ENCODE data around the gene CHAD.

The CHAD gene

GRCh38 chr17:50471009-50471905 lies 2.6 kb upstream of the CHAD start:
- Histone ChIP-seq H3F3A (ENCODE audit: insufficient read depth) (no peaks in the 10 kb centered on the region), H4K20me1 (ENCODE audit: low read depth, low read length) (no peaks in the 10 kb centered on the region), H3K79me2 (ENCODE audit: insufficient read depth, low read length) (no peaks in the 10 kb centered on the region), H3K9me3 (ENCODE audit: insufficient read depth, low read length) (no peaks in the 10 kb centered on the region), H3K4me3 (ENCODE audit: insufficient read depth, low read length, poor library complexity, severe bottlenecking) (no peak overlapping the region), H2AFZ (ENCODE audit: low read depth, low read length, severe bottlenecking) (no peak overlapping the region), H3K27ac (ENCODE audit: low read depth, low read length) (no peak overlapping the region), H3K4me2 (ENCODE audit: low read depth, low read length, poor library complexity, severe bottlenecking) (no peak overlapping the region), H3K27me3 (ENCODE audit: low read length) (no peaks in the 10 kb centered on the region), H3K9ac (ENCODE audit: low read length) (no peak overlapping the region), H3K36me3 (ENCODE audit: low read length) (no peaks in the 10 kb centered on the region), H3K9me2 (replicated peaks; ENCODE audit: insufficient read depth, low read length) (no peaks in the 10 kb centered on the region)
- TF ChIP-seq EZH2phosphoT487 (conservative IDR thresholded peaks at IDR 0.05; ENCODE audit: low read length) = no peak
- TF ChIP-seq CTCF (IDR thresholded peaks at IDR 0.05; ENCODE audit: insufficient read depth, low read length, poor library complexity, severe bottlenecking) = no peak

GRCh38 chr17:50470426-50470825 lies 1.7 kb upstream of the CHAD start:
- Histone ChIP-seq H3K27me3 (ENCODE audit: low read length) (no peaks in the 10 kb centered on the region), H3K9me2 (replicated peaks; ENCODE audit: insufficient read depth, low read length) (no peaks in the 10 kb centered on the region), H3K36me3 (ENCODE audit: low read length) (no peaks in the 10 kb centered on the region), H3K4me2 (ENCODE audit: low read depth, low read length, poor library complexity, severe bottlenecking) (no peak overlapping the region), H3K9ac (ENCODE audit: low read length) (no peak overlapping the region), H4K20me1 (ENCODE audit: low read depth, low read length) (no peaks in the 10 kb centered on the region), H3K27ac (ENCODE audit: low read depth, low read length) (no peak overlapping the region), H3K4me3 (ENCODE audit: insufficient read depth, low read length, poor library complexity, severe bottlenecking) (no peak overlapping the region), H2AFZ (ENCODE audit: low read depth, low read length, severe bottlenecking) (no peak overlapping the region), H3K79me2 (ENCODE audit: insufficient read depth, low read length) (no peaks in the 10 kb centered on the region), H3F3A (ENCODE audit: insufficient read depth) (no peaks in the 10 kb centered on the region), H3K9me3 (ENCODE audit: insufficient read depth, low read length) (no peaks in the 10 kb centered on the region)
- TF ChIP-seq CTCF (IDR thresholded peaks at IDR 0.05; ENCODE audit: insufficient read depth, low read length, poor library complexity, severe bottlenecking) (no peak), EZH2phosphoT487 (conservative IDR thresholded peaks at IDR 0.05; ENCODE audit: low read length) (no peak)

GRCh38 chr17:50469671-50470305 lies 1.1 kb upstream of the CHAD start:
- Histone ChIP-seq H3K9me3 (ENCODE audit: insufficient read depth, low read length) (no peaks in the 10 kb centered on the region), H3K9ac (ENCODE audit: low read length) (no peak overlapping the region), H3K27ac (ENCODE audit: low read depth, low read length) (no peak overlapping the region), H3K4me3 (ENCODE audit: insufficient read depth, low read length, poor library complexity, severe bottlenecking) (no peak overlapping the region), H3K9me2 (replicated peaks; ENCODE audit: insufficient read depth, low read length) (no peaks in the 10 kb centered on the region), H3K27me3 (ENCODE audit: low read length) (no peaks in the 10 kb centered on the region), H3K79me2 (ENCODE audit: insufficient read depth, low read length) (no peaks in the 10 kb centered on the region), H3K4me2 (ENCODE audit: low read depth, low read length, poor library complexity, severe bottlenecking) (no peak overlapping the region), H2AFZ (ENCODE audit: low read depth, low read length, severe bottlenecking) (no peak overlapping the region), H3K36me3 (ENCODE audit: low read length) (no peaks in the 10 kb centered on the region), H4K20me1 (ENCODE audit: low read depth, low read length) (no peaks in the 10 kb centered on the region), H3F3A (ENCODE audit: insufficient read depth) (no peaks in the 10 kb centered on the region)
- no peak for TF ChIP-seq EZH2phosphoT487 (conservative IDR thresholded peaks at IDR 0.05; ENCODE audit: low read length)
- TF ChIP-seq CTCF (IDR thresholded peaks at IDR 0.05; ENCODE audit: insufficient read depth, low read length, poor library complexity, severe bottlenecking) = no peak

Data from SU-DHL-6 (cell line).